Measurements from ENCODE around the gene DENND1A. TPM values are rescaled to one million over a fixed set of nuclear protein-coding genes. Genes with fewer than 3 reads are reported as not detected.

DENND1A gene
- total RNA-seq, 2 experiments from 2014 or later, result 23.7 to 29.5 TPM

DNA sequence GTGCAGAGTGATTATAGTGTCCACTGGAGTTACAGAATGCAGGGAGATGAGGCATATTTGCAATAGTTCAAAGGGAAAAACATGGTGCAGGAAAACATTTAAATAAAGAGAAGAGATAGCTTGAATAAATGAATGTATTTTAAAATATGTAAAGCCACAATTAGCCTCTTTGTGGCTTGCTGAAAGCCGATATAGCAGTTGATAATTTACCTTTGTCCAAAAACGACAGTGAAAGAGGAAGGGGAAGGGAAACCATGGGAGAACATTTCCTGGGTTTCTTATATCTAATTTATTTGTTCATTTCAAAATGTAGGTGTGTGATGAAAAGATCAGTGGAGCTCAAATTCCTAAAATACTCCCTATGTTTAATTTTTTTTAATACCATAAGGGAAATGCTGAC lies 156.1 kb downstream of the DENND1A start:
- Mint-ChIP-seq H3K4me3 (no peak overlapping the region), H3K27ac (no peak overlapping the region), H3K9me3 (ENCODE audit: low read depth) (no peaks in the 10 kb centered on the region), H3K36me3 (ENCODE audit: low read depth) (peaks cover 1% of the 10 kb centered on the region), H3K4me1 (peaks cover 3% of the 10 kb centered on the region), H3K27me3 (no peaks in the 10 kb centered on the region)
- ChIA-PET POLR2A (no interaction called here), CTCF (interaction anchor here (1.4 kb wide), 1 partner anchor 10 kb away, joined by 3 read pairs; no protein-coding TSS in a partner anchor)
- no peak for DNase-seq
- no peak for ATAC-seq
- intact Hi-C loops (cut with DNase I, micrococcal nuclease), result no loop called here

DNA sequence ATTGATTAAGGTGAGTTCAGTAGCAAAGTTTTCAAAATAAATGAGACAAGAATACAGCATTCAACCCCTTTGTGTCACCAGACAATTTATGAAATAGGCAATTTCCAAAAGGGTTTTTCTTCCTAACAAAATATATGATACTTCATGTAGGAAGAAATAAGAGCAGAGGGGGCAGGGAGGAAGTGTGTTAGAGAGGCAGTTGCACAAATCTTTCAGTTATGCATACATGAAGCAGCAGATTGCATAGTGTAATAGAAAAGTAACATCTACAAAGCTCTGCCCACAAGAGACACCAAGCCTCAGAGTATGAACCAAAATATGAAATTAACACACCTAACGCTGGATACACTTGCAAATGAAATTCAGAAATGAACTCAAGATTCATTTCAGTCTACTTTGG lies 157.0 kb downstream of the DENND1A start:
- Mint-ChIP-seq H3K4me3 (no peak overlapping the region), H3K36me3 (ENCODE audit: low read depth) (peaks cover 1% of the 10 kb centered on the region), H3K9me3 (ENCODE audit: low read depth) (no peaks in the 10 kb centered on the region), H3K27me3 (no peaks in the 10 kb centered on the region), H3K4me1 (peaks cover 3% of the 10 kb centered on the region), H3K27ac (no peak overlapping the region)
- ChIA-PET CTCF (interaction anchor here (1.4 kb wide), 1 partner anchor 11 kb away, joined by 3 read pairs; no protein-coding TSS in a partner anchor), POLR2A (no interaction called here)
- ATAC-seq, result no peak
- intact Hi-C loops (cut with DNase I, micrococcal nuclease), result no loop called here
- no peak for DNase-seq

DNA sequence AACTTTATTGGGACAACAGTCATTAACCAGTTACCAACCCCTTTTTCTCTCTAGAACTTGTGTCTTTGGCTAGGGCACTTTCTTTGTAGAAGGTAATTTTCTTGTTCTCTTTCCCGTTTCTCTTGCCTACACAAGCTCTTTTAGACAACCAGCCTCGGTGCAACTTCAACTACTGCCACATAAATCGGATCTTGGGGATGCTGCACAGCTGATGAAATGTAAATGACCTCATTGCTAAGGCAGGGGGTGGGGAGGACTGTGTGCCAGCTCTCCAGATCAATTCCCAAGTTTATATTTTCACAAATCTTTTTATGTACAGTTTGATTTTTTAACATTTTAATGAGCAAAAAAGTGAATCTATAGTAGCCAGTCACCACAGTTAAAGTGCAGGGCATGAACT lies 157.6 kb downstream of the DENND1A start:
- no peak for ATAC-seq
- no peak for DNase-seq
- Mint-ChIP-seq H3K27me3 (no peaks in the 10 kb centered on the region), H3K36me3 (ENCODE audit: low read depth) (peaks cover 1% of the 10 kb centered on the region), H3K4me1 (peaks cover 3% of the 10 kb centered on the region), H3K4me3 (no peak overlapping the region), H3K27ac (no peak overlapping the region), H3K9me3 (ENCODE audit: low read depth) (no peaks in the 10 kb centered on the region)
- intact Hi-C loops (cut with DNase I, micrococcal nuclease), result no loop called here
- CTCF ChIA-PET, result no interaction called here
- POLR2A ChIA-PET, result no interaction called here

DNA sequence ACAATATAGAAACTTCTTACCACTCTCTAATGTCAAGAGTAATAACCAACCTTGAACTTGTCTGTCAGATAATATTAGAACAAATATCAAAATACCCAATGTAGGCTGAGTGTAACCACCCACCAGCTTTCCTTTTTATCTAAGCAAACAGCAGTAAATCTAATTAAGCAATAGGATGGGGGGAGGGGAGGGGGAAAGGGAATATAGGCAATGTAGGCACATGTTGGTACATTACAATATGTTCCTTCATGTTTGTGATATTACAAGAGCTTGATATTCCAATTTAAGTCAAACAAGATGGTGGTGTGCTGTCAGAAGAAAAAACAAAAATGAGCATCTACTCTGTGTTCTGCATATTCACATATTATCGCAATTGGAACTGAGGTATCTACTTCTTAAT lies 158.2 kb downstream of the DENND1A start:
- DNase-seq (no peak), ATAC-seq (no peak)
- intact Hi-C loops (cut with DNase I, micrococcal nuclease), result no loop called here
- ChIA-PET CTCF (no interaction called here), POLR2A (no interaction called here)
- no peak overlapping the region for H3K4me3 Mint-ChIP-seq
- no peak overlapping the region for H3K27ac Mint-ChIP-seq
- peaks cover 3% of the 10 kb centered on the region for H3K4me1 Mint-ChIP-seq
- H3K36me3 Mint-ChIP-seq (ENCODE audit: low read depth), result peaks cover 1% of the 10 kb centered on the region
- H3K27me3 Mint-ChIP-seq, result no peaks in the 10 kb centered on the region
- H3K9me3 Mint-ChIP-seq (ENCODE audit: low read depth), result no peaks in the 10 kb centered on the region

DNA sequence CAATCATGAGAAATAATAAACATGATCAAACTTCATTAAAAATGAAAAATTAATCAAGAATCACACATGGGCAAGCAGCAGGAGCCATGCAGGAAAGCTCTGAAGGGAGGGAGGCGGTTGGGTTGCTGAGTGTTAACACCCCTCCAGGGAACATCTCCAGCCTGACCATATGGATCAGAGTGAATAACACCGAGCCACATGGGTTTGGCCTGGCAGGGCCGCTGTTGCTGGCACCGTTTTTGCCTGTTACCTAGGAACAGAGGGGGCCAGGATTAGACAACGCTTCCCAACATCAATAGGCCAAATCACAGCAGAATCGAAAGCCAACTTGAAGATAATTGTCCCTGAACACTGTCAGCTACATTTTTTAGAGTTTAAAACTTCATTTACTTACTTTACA lies 160.2 kb downstream of the DENND1A start:
- Mint-ChIP-seq H3K4me1 (no peaks in the 10 kb centered on the region), H3K4me3 (no peak overlapping the region), H3K27ac (no peak overlapping the region), H3K27me3 (no peaks in the 10 kb centered on the region), H3K36me3 (ENCODE audit: low read depth) (peaks cover 1% of the 10 kb centered on the region), H3K9me3 (ENCODE audit: low read depth) (no peaks in the 10 kb centered on the region)
- intact Hi-C loops (cut with DNase I, micrococcal nuclease), result no loop called here
- CTCF ChIA-PET, result interaction anchor here (0.6 to 1.1 kb wide), 4 partner anchors 43 to 607 kb away, joined by 3 to 4 read pairs (median 4); no protein-coding TSS in a partner anchor
- DNase-seq (no peak), ATAC-seq (no peak)
- POLR2A ChIA-PET, result no interaction called here

DNA sequence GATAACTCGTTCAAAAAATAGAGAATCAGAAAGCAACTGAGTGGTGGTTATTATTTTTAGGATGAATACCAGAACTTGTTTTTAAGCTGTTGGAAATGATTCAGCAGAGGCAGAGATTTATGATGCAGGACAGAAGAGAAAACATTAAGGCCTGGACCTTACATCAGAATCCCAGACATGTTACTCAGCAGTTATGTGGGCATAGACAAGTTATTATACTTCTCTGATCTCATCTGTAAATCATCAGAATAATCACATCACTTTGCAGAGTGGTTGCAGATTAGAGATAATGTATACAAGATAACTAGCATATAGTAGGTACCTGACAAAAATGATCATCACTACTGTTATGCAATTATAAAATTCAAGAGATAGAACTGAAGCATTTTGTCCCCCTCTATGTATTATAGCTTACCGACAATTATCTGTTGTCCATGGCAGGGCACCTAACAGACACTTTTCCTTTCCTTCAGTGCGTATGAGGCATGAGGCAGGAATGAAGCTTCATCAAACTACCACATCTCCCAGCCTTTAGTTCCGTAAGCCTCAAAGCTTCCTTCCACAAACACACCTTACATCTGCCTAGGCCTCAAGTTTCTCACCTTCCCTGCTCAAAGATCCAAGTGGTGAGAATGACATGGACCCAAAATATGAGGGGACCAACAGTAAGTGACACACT lies 165.9 kb downstream of the DENND1A start:
- no peak for ATAC-seq
- intact Hi-C loops (cut with DNase I, micrococcal nuclease), result no loop called here
- H3K4me3 Mint-ChIP-seq, result no peak overlapping the region
- ChIA-PET POLR2A (no interaction called here), CTCF (no interaction called here)
- H3K4me1 Mint-ChIP-seq, result no peaks in the 10 kb centered on the region
- H3K27ac Mint-ChIP-seq, result no peak overlapping the region
- H3K36me3 Mint-ChIP-seq (ENCODE audit: low read depth), result no peaks in the 10 kb centered on the region
- H3K9me3 Mint-ChIP-seq (ENCODE audit: low read depth), result no peaks in the 10 kb centered on the region
- DNase-seq, result no peak
- H3K27me3 Mint-ChIP-seq, result no peaks in the 10 kb centered on the region

DNA sequence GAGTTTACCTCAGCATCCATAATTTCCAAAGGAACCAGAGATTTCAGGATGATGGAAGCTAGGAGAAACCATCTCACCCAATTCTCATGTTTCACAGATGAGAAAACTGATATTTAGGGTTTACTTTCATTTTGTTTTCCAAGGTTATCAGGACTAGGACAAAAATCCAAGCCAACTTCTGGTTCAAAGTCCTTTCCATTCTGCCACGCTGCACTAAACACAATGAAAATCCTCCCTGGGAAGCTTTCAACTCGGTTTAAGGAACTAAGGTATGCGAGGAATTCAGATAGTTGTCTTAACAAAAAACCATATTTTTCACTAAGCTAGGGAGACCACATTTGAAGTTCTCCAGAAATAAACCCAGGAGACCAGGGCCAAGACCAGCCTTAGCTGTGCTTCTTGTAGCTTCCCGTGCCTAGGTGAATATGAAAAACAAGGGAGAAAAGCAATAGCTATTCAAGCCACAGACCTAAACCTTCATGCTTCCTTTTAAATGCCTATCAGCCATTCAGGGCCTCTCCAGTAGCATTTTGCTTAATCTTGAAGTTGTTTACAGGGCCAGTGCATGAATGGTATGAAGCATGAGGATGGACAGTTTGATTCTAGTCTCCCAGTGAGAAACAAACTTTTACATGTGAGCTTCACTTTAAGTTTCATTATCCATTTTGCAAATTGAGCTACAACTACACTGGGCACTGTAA lies 167.9 kb downstream of the DENND1A start:
- Mint-ChIP-seq H3K9me3 (ENCODE audit: low read depth) (no peaks in the 10 kb centered on the region), H3K4me3 (no peak overlapping the region), H3K4me1 (no peaks in the 10 kb centered on the region), H3K36me3 (ENCODE audit: low read depth) (peaks cover 2% of the 10 kb centered on the region), H3K27me3 (no peaks in the 10 kb centered on the region), H3K27ac (no peak overlapping the region)
- DNase-seq, result no peak
- no peak for ATAC-seq
- ChIA-PET CTCF (interaction anchor here (1.0 kb wide), 2 partner anchors 11 to 26 kb away, joined by 3 read pairs; no protein-coding TSS in a partner anchor), POLR2A (no interaction called here)
- intact Hi-C loops (cut with DNase I, micrococcal nuclease), result no loop called here

DNA sequence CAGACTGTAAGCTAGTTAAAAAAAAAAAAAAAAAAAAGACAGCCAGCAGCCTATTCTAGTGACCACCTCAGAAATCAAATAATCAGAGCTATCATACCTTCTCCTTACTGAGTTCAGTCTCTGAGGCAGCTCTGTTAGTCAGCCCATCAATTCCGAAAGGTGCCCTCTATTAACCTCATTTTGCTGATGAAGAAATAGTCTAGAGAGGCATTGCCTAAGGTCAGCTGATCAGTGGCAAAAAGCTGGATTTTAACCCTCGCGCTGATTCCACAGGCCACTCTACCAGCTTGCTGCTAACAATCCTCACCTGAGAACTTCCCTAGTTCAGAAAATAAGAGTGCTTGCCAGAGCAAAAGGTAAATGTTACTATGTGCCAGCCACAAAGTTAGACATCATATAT lies 172.0 kb downstream of the DENND1A start:
- H3K27ac Mint-ChIP-seq, result no peak overlapping the region
- POLR2A ChIA-PET, result interaction anchor here (0.8 kb wide), 1 partner anchor 1940 kb away, joined by 3 read pairs; no protein-coding TSS in a partner anchor
- no peaks in the 10 kb centered on the region for H3K4me1 Mint-ChIP-seq
- CTCF ChIA-PET, result interaction anchor here (0.6 to 1.0 kb wide), 2 partner anchors 13 to 86 kb away, joined by 3 to 5 read pairs; no protein-coding TSS in a partner anchor
- intact Hi-C loops (cut with DNase I, micrococcal nuclease), result no loop called here
- H3K36me3 Mint-ChIP-seq (ENCODE audit: low read depth), result peaks cover 4% of the 10 kb centered on the region
- H3K4me3 Mint-ChIP-seq, result no peak overlapping the region
- no peak for ATAC-seq
- H3K27me3 Mint-ChIP-seq, result no peaks in the 10 kb centered on the region
- no peaks in the 10 kb centered on the region for H3K9me3 Mint-ChIP-seq (ENCODE audit: low read depth)
- DNase-seq, result no peak

DNA sequence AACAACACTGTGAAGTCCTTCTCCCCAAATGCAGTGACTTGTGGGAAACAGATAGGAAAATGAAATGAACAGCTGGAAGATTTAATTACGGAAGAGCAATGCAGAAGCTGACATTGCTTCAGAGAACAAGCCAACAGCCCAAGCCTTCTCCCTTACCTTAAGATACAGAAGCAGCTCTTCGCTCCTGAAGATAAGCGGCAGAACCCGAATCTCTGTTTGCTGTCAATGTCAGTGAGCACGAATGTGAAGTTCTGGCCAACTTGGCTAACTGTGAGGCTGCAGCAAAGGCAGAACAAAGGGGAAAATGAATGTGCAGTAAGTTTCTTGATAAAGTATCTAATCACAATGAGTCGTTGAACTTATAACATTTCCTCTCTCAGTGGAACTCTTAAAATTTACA lies 172.4 kb downstream of the DENND1A start:
- Mint-ChIP-seq H3K4me1 (no peaks in the 10 kb centered on the region), H3K27ac (no peak overlapping the region), H3K4me3 (no peak overlapping the region), H3K27me3 (no peaks in the 10 kb centered on the region), H3K9me3 (ENCODE audit: low read depth) (no peaks in the 10 kb centered on the region), H3K36me3 (ENCODE audit: low read depth) (peaks cover 4% of the 10 kb centered on the region)
- no peak for DNase-seq
- ChIA-PET CTCF (interaction anchor here (0.6 to 1.0 kb wide), 2 partner anchors 12 to 86 kb away, joined by 3 to 5 read pairs; no protein-coding TSS in a partner anchor), POLR2A (interaction anchor here (0.8 kb wide), 1 partner anchor 1940 kb away, joined by 3 read pairs; no protein-coding TSS in a partner anchor)
- intact Hi-C loops (cut with DNase I, micrococcal nuclease), result no loop called here
- no peak for ATAC-seq

DNA sequence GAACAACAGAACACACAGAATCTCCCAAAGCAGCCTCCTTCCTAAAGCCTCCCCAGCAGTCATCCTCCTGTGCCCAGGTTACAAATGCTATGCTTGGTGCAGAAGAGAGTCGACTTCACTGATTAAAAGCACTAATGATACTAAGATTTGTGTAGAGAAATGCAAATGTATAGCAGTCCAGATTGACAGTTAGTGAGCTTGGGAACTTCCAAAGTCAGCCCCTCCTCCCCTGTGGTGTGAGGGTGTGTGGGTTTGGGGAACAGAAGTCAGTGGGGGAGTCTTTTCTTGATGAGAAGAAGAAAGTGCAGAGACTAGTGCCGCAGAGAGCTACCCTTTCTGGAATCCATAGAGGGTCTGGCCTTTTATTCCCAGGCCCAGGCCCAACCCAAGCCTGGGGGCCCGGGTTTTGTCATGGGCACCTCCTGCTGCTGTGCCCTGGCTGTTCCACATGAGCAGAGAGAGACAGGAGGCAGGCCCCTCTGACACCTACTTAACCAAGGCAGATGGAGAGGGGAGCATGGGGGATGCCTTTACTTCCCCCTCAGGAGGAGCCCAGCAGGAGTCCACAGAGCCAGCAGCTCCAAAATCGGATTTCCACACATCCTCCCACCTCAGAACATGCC lies 173.3 kb downstream of the DENND1A start:
- Mint-ChIP-seq H3K4me1 (no peaks in the 10 kb centered on the region), H3K27ac (no peak overlapping the region), H3K4me3 (no peak overlapping the region), H3K9me3 (ENCODE audit: low read depth) (no peaks in the 10 kb centered on the region), H3K36me3 (ENCODE audit: low read depth) (peaks cover 4% of the 10 kb centered on the region), H3K27me3 (no peaks in the 10 kb centered on the region)
- no peak for ATAC-seq
- ChIA-PET CTCF (no interaction called here), POLR2A (no interaction called here)
- no peak for DNase-seq
- intact Hi-C loops (cut with DNase I, micrococcal nuclease), result no loop called here

DNA sequence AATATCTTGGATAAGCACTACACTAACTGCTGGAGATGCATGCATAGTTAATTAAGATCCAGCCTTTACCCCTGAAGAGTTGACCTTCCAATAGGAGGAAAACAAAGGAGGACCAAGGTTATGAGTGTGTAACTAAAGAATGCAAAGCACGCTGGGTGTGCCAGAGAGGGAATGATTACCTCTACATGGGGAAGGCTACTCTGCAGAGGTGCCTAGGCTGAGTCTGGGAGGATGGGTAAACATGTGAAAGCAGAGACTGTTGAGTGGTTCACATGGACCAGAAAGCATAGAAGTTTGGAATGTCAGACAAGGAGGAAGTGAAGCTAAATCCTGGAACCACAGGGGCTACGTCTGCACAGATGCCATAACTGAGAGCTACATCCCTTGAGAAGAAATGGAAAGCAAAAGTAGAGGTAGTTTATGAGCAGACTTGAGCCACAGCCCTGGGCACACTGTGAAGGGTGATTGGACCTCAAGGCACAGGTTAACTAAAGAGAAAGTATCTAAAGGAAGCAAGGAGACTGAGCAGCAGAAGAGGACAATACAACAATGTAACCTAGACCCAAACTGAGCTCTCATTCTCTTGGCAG lies 176.2 kb downstream of the DENND1A start:
- DNase-seq, result no peak
- ChIA-PET CTCF (no interaction called here), POLR2A (no interaction called here)
- Mint-ChIP-seq H3K36me3 (ENCODE audit: low read depth) (peaks cover 4% of the 10 kb centered on the region), H3K27me3 (no peaks in the 10 kb centered on the region), H3K9me3 (ENCODE audit: low read depth) (no peaks in the 10 kb centered on the region), H3K4me3 (no peak overlapping the region), H3K4me1 (peaks cover 16% of the 10 kb centered on the region), H3K27ac (no peak overlapping the region)
- intact Hi-C loops (cut with DNase I, micrococcal nuclease), result no loop called here
- ATAC-seq, result no peak

Measured in activated CD4-positive, alpha-beta T cell treated with anti-CD3 and anti-CD28 coated beads for 36 hours (primary cell).